NT2/D1 (cell line): ENCODE measurements around the gene FAM110D.

Experiments
- DNase-seq: peaks from one replicate; pipeline ENCODE4 v3.0.0-alpha.2; 2011; ENCODE audit warnings: low read depth, low spot score
- H3K27me3 ChIP-seq: 2 replicates; pipeline ENCODE4 v1.6.0; 2011; ENCODE audit warnings: mild to moderate bottlenecking; ENCODE audit not compliant: insufficient read length, insufficient read depth
- H3K36me3 ChIP-seq: 2 replicates; pipeline ENCODE4 v1.6.1; 2011; ENCODE audit warnings: mild to moderate bottlenecking, low read length, mixed read lengths; ENCODE audit not compliant: insufficient read depth, insufficient read length
- H3K4me1 ChIP-seq: 2 replicates; pipeline ENCODE4 v1.5.1; 2011; ENCODE audit not compliant: insufficient read depth, insufficient read length
- H3K4me3 ChIP-seq: 2 replicates; pipeline ENCODE4 v1.5.1; 2011; ENCODE audit warnings: low read depth; ENCODE audit not compliant: insufficient read length
- H3K9ac ChIP-seq: 2 replicates; pipeline ENCODE4 v1.6.0; 2011; ENCODE audit warnings: low read depth; ENCODE audit not compliant: insufficient read length
- H3K9me3 ChIP-seq: 2 replicates; pipeline ENCODE4 v1.5.1; 2011; ENCODE audit warnings: mild to moderate bottlenecking, low read length; ENCODE audit not compliant: insufficient read depth
- SUZ12 ChIP-seq: IDR thresholded peaks from 2 replicates; pipeline ENCODE4 v1.6.1; 2011; ENCODE audit not compliant: insufficient read length, insufficient read depth; ENCODE audit errors: extremely low read depth
- YY1 ChIP-seq: IDR thresholded peaks from 2 replicates; pipeline ENCODE4 v1.6.1; 2011; ENCODE audit not compliant: insufficient read length, insufficient read depth
- ZNF274 ChIP-seq: IDR thresholded peaks from 2 replicates; pipeline ENCODE4 v1.6.1; 2011; ENCODE audit warnings: mild to moderate bottlenecking, low read depth, low read length

Gene FAM110D

DNA sequence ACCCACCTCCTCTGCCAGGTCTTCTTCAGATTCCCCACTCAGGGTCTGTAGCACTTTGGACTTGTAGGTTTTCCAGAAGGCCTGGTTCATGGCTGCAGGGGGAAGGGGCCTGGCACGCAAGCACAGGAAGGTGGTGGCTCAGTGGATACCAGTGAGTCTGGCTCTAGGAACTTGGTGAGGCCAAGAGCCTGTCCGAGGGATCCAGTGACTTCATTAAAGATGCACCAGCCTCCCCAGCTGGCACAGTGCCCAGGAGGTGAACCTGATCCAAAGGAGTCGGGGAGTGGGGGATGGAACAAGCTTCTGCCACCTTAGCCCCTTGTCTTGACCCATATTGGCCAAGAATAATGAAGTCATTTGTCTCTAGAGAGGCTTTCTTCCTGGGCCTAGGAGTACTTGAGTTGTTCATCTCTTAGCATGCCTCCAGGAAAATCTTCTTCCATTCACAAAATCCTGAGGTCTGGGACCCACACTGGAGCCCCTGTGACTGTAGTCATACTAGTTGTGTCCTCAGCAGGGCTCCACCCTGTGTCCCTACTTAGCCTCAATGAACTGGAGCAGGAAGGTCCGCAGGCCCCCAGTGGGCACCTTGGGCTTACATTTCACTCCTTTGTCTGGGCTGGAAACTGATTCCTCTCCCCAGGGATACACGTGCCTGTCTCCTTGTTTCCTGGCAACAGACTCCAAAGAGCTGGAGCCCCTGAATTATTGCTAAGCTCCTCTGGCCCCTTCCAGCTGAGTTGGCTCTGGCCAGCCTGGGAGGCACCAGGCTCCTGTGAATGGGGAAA lies 9.7 kb downstream of the FAM110D start, which contains the start of gene C1orf232:
Gene C1orf232, minus strand, starts transcription at position 554 of the 788 bp plus-strand sequence. Its CDS starts 464 bp downstream, at position 90.
- TF ChIP-seq YY1 (no peak), SUZ12 (no peak), ZNF274 (no peak)
- H3K9ac ChIP-seq, result peak within 1 kb of the TSS; percentile 95
- peak within 1 kb of the TSS; percentile 95 for H3K4me3 ChIP-seq
- peaks cover 34% of the 10 kb centered on the region for H3K27me3 ChIP-seq
- H3K36me3 ChIP-seq, result peaks cover 22% of the 10 kb centered on the region
- DNase-seq, result no peak
- peaks cover 37% of the 10 kb centered on the region for H3K4me1 ChIP-seq
- H3K9me3 ChIP-seq, result no peaks in the 10 kb centered on the region

- peaks cover 32% of the 10 kb centered on the region for H3K4me1 ChIP-seq
- TF ChIP-seq YY1, result no peak
- no peak for TF ChIP-seq ZNF274
- no peak for TF ChIP-seq SUZ12
- H3K9me3 ChIP-seq, result no peaks in the 10 kb centered on the region
- H3K9ac ChIP-seq, result no peak overlapping the region
- DNase-seq, result no peak
- H3K27me3 ChIP-seq, result peaks cover 29% of the 10 kb centered on the region
- no peak overlapping the region for H3K4me3 ChIP-seq
- H3K36me3 ChIP-seq, result peaks cover 24% of the 10 kb centered on the region
These were observed 10.3 kb downstream of the FAM110D start for GRCh38 chr1:26169198-26169554.

GRCh38 chr1:26169669-26170471 lies 11.0 kb downstream of the FAM110D start, which contains the start of gene ZNF593:
Gene ZNF593, plus strand, starts transcription at chr1:26169908. Its CDS starts 76 bp downstream, at chr1:26169984.
- Histone ChIP-seq H3K4me3 (peak within 1 kb of the TSS; percentile 95), H3K4me1 (peaks cover 32% of the 10 kb centered on the region), H3K36me3 (peaks cover 24% of the 10 kb centered on the region), H3K9me3 (no peaks in the 10 kb centered on the region), H3K9ac (peak within 1 kb of the TSS; percentile 95), H3K27me3 (peaks cover 29% of the 10 kb centered on the region)
- TF ChIP-seq ZNF274 (no peak), SUZ12 (no peak), YY1 (no peak)
- DNase-seq, result peak; percentile 90

GRCh38 chr1:26170472-26170821 lies 11.6 kb downstream of the FAM110D start:
- Histone ChIP-seq H3K4me3 (peak overlapping the region; percentile 95), H3K36me3 (peaks cover 24% of the 10 kb centered on the region), H3K9me3 (no peaks in the 10 kb centered on the region), H3K9ac (peak overlapping the region; percentile 95), H3K4me1 (peaks cover 32% of the 10 kb centered on the region), H3K27me3 (peaks cover 29% of the 10 kb centered on the region)
- no peak for DNase-seq
- TF ChIP-seq SUZ12, result no peak
- TF ChIP-seq ZNF274, result no peak
- no peak for TF ChIP-seq YY1

DNA sequence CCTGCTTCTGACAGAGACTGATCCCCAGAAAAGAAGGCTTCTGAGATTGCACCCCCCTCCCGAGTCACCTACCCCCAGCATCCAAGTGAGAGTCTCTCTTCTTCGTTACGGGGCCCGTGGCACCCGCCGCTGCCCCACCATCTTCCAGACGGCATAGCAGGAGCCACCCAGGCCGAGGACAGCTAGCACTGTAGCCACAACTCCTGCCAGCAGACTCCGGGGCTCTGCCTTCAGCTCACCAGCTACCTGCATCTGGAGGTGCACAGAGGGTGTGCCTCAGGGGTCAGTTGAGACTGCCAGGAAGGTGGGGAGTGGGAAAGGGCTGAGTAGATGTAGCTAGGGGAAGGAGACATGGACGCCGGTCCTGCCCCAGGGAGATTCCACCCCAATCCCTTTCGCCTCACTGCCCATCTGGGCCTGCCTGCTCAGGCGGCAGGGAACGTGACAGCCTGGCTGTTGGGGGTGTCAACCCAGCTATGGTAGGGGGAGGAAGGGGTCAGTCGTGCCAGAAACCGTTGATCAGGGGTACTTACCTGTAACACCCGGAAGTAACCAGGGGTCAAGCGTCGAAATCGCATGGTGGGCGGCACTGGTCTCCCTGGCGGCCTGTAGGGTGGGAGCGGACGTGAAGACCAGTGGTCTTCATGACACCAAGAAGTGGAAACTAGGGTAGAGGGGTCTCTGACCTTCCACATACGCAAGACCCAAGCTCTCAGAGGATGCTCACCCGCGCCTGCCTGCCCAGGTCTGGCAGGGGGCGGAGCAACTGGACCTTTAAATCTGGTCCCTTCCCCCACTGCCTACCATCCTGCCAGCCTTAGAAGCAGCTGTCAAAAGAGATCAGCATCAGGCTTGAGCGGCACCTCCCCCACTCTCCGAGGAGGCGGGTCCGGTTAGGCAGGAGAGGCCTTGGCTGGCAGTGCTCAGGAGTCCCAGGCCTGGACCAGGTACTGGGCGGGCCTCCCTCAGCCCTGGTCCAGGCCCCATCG lies 12.5 kb downstream of the FAM110D start, which contains the start of gene ZNF593OS:
Gene ZNF593OS, minus strand, starts transcription at position 749 of the 989 bp plus-strand sequence. Its CDS starts 171 bp downstream, at position 578.
- no peak for TF ChIP-seq SUZ12
- TF ChIP-seq ZNF274, result no peak
- TF ChIP-seq YY1, result no peak
- Histone ChIP-seq H3K4me1 (peaks cover 25% of the 10 kb centered on the region), H3K9ac (peak within 1 kb of the TSS; percentile 95), H3K9me3 (no peaks in the 10 kb centered on the region), H3K4me3 (peak within 1 kb of the TSS; percentile 95), H3K36me3 (peaks cover 24% of the 10 kb centered on the region), H3K27me3 (peaks cover 21% of the 10 kb centered on the region)
- DNase-seq, result no peak

DNA sequence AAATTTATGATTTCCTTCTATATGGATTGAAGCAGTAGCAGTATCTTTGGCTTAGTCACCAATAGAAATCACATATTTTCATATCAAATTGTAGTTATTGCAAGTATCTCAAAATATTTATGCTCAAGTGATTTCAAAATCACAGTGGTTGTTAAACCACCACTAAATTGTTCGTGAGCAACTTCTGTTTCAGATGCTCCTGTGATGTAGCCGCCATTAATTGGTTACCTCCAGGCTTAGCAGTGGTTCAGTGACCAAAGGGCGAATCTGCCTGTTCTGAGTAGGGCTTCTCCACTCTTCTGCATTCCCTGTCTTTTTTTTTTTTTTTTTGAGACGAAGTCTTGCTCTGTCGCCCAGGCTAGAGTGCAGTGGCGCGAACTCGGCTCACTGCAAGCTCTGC lies 16.5 kb downstream of the FAM110D start:
- Histone ChIP-seq H3K4me1 (peaks cover 25% of the 10 kb centered on the region), H3K9me3 (no peaks in the 10 kb centered on the region), H3K27me3 (no peaks in the 10 kb centered on the region), H3K9ac (no peak overlapping the region), H3K4me3 (no peak overlapping the region), H3K36me3 (peaks cover 42% of the 10 kb centered on the region)
- no peak for TF ChIP-seq ZNF274
- no peak for TF ChIP-seq YY1
- no peak for TF ChIP-seq SUZ12
- no peak for DNase-seq
